GM19467 (cell line): ENCODE measurements around the gene VASP.

ENCODE experiments used
- ATAC-seq: cut with Tn5 transposase; IDR thresholded peaks from one replicate; pipeline ENCODE4 v1.9.1; 2021; ENCODE audit warnings: mild to moderate bottlenecking, moderate library complexity; ENCODE audit not compliant: unreplicated experiment

The VASP gene

GRCh38 chr19:45547965-45548609 lies 40.8 kb downstream of the VASP start:
- no peak for ATAC-seq

- no peak for ATAC-seq
Measured at GRCh38 chr19:45553464-45553863, 46.2 kb downstream of the VASP start.

DNA sequence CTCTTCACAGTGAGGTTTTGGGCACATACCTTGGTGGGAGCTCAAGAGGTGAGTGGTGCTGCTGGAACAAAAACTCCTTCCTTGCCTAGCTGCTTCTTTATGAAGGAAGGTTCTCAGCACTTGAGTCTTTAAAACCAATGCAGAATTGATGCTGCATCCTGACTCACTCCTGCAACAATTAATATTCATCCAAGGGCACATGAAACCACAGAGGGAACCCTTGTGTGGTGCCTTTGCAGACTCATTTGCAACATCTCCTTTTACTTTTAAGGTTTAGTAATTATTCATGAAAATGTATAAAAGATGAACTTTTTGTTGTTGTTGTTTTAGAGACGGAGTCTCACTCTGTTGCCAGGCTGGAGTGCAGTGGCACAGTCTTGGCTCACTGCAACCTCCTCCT lies 47.2 kb downstream of the VASP start:
- ATAC-seq, result no peak

DNA sequence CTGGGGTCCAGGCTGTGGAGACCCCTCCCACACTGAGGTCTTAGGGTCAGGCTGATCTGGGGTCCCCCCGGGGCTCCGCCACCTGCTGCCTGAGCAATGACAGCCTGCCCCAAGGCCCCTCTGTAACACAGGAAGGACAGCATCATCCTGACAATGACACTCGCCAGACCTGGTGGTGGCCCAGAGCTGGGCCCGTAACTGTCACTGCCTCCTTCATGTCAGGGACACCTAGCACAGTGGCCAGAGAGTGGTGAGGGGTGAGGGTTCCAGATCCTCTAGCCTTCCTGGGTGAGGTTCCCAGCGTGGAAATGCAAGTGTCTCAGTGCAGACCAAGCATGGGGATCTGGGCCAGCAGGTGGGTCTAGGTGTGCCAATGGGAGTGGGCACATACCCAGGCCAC lies 49.6 kb downstream of the VASP start:
- ATAC-seq, result no peak

DNA sequence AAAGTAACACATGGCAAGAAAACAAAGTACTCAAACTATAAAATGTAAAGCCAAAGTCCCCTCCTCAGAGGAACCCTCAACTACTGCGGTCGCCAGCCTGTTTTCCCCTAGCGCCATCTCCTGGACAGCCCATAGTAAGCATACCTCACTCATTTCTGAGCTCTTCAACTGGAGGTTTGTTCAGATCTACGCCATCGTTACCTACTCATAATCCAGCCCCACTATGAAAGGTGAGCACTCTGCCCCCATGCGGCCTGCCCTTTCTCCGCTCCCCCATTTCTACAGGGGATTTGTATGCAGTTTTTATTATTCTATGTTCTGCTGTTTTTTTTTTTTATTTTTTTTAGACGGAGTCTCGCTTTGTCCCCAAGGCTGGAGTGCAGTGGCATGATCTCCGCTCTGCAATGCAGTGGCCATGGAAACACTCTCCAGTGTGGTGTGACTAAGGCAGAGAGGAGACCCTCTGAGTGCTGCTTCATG lies 51.2 kb downstream of the VASP start:
- no peak for ATAC-seq

DNA sequence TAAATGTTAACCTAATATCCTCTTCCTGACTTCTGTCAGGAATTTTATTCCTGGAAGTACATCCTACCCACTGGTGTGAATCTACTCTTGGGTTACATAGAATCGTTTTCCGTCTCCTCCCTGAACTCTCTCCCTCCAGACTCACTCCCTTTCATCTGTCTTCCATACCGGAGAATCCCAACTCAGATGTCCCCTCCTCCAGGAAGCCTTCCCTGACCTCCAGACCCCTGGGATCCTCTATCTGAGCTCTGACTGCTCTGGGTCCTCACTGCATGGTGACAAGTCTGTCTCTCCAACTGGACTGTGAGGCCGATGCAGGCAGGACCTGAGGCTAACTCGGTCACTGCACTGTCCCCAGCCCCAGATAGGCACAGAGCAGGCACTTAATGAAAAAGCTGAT lies 52.8 kb downstream of the VASP start:
- ATAC-seq, result no peak

DNA sequence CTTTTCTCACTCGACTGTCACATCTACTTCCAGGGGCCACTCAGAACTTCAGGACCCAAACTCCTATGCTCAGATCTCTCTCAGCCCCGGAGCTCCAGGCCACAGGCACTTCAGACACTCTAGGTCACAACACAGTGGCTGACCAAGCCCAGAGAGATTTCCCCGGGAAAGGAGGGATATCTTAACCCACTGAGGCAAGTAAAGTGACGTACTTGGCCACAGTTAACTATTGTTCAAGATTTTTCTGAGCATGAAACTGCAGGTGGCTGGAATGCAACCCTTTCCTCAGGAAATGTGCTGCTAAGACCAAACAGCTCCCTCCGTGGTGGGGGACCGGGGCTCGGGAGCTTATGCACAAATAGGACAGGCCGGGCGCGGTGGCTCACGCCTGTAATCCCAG lies 53.4 kb downstream of the VASP start:
- ATAC-seq, result no peak

GRCh38 chr19:45564131-45564780 lies 57.0 kb downstream of the VASP start:
- ATAC-seq, result no peak

- ATAC-seq, result no peak
Measured at GRCh38 chr19:45567609-45568008, 60.3 kb downstream of the VASP start.

GRCh38 chr19:45568732-45569131 lies 61.5 kb downstream of the VASP start:
- ATAC-seq, result no peak

DNA sequence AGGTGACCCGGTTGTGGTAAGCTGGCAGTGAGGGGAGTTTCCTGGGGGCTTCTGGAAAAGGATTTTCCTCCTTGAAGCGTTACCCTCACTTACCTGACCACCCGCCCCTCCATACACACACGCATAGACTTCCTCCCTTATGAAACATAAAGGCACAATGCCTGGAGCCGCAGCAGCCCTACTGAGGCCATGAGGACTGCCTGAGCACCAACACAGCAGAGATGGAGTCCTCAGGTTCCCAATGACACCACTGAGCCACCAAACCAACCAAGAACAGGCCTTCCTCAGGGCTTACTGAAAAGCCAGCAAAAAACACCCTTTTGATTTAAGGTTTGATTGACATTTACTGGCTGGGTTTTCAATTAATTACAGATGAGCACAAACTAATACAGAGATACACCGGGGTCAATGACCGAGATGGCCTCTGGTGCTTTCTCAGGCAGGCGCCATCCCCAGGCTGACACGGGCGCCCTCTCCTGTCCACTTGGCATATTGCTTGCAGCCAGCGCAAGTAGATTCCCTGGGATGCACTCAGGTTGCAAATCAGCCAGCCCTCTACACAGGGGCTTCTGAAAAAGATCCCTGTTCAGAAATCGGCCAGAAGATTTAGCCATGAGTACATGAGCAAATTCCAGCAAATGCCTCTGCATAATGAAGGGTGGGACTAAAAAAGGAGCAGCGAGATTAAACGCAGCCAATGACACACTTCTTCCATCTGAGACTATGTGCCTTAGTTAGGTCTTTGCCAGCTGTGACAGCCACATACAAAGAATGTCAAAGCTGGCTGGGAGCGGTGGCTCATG lies 62.5 kb downstream of the VASP start:
- no peak for ATAC-seq

DNA sequence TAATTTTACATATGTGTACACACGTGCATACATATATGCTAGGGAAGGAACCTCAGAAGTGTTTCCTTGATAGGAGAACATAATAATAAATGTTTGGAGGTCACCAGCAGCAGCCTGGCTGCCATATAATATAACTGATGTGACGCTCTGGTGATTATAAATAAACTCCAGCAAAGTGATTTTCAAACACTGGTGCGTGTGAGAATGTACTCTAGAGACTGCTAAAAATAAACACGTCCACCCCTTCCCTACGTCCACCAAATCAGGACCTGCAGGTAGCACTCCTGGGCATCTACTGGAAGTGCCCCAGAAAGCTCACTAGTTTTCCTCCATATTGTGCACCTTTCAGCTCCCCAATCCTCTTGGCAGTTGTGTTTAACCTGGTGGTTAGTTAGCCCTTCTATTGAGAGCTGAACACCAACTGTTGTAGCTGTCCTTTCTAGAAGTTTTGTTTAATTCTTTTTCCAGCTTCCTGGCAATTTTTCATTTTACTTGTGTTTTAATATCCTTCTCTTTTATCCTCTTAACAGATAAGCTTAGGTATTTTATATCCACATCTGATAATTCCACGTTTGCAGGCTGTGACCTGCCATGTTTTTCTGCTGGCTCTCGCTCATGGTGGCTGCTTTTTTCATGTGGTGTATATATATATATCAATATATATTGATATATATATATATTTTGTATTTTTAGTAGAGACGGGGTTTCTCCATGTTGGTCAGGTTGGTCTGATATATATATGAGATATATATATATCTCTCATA lies 64.4 kb downstream of the VASP start:
- no peak for ATAC-seq

- ATAC-seq, result no peak
Measured at GRCh38 chr19:45574526-45574925, 67.2 kb downstream of the VASP start.

GRCh38 chr19:45575216-45575615 lies 67.9 kb downstream of the VASP start:
- no peak for ATAC-seq
